Neural cell (in vitro differentiated cells): ENCODE results near the gene GEMIN4. TPM values are rescaled to one million over a fixed set of nuclear protein-coding genes. Genes with fewer than 3 reads are reported as not detected.
A peak's percentile ranks its signal among the peaks of the same experiment; 100 is the strongest.

Experiments
- H2AFZ ChIP-seq: fragments of 200-600, 300-800 bp; sonication (generic), shearing (Covaris generic); 2 replicates; pipeline ENCODE4 v1.6.0; 2014; ENCODE audit warnings: low read depth, mild to moderate bottlenecking, antibody characterized with exemption, low read length, moderate library complexity
- H3F3A ChIP-seq: fragments of 200-600 bp; shearing (Covaris generic); 2 replicates; pipeline ENCODE4 v1.6.1; 2016; ENCODE audit warnings: mild to moderate bottlenecking, moderate library complexity, mixed read lengths, antibody characterized with exemption, low read length; ENCODE audit not compliant: insufficient read depth, poor library complexity, severe bottlenecking
- H3K27ac ChIP-seq: fragments of 200-600, 300-800 bp; sonication (generic), shearing (Covaris generic); 2 replicates; pipeline ENCODE4 v1.5.1; 2014; ENCODE audit warnings: mild to moderate bottlenecking, low read length, moderate library complexity
- H3K27me3 ChIP-seq: fragments of 300-800, 200-600 bp; sonication (generic), shearing (Covaris generic); 2 replicates; pipeline ENCODE4 v1.6.0; 2014; ENCODE audit warnings: mild to moderate bottlenecking, low read depth, low read length, moderate library complexity; ENCODE audit not compliant: insufficient read depth
- H3K36me3 ChIP-seq: fragments of 300-800, 200-600 bp; sonication (generic), shearing (Covaris generic); 2 replicates; pipeline ENCODE4 v1.5.1; 2014; ENCODE audit warnings: mild to moderate bottlenecking, antibody characterized with exemption, low read length, moderate library complexity; ENCODE audit not compliant: insufficient read depth
- H3K4me2 ChIP-seq: fragments of 300-800, 200-600 bp; sonication (generic), shearing (Covaris generic); 2 replicates; pipeline ENCODE4 v1.6.0; 2014; ENCODE audit warnings: mild to moderate bottlenecking, low read length
- H3K4me3 ChIP-seq: fragments of 300-800, 200-600 bp; sonication (generic), shearing (Covaris generic); 2 replicates; pipeline ENCODE4 v1.5.1; 2014; ENCODE audit warnings: mild to moderate bottlenecking, low read length, moderate library complexity
- H3K79me2 ChIP-seq: fragments of 200-600 bp; shearing (Covaris generic); replicated peaks from 2 replicates; pipeline ENCODE4 v1.6.0; 2014; ENCODE audit warnings: mild to moderate bottlenecking, low read length, moderate library complexity; ENCODE audit not compliant: insufficient read depth
- H3K9ac ChIP-seq: fragments of 300-800, 200-600 bp; sonication (generic), shearing (Covaris generic); 2 replicates; pipeline ENCODE4 v1.6.1; 2016; ENCODE audit warnings: mild to moderate bottlenecking, low read length, mixed read lengths
- H3K9me2 ChIP-seq: fragments of 200-600 bp; shearing (Covaris generic); 2 replicates; pipeline ENCODE4 v1.6.1; 2016; ENCODE audit warnings: mild to moderate bottlenecking, low read length, mixed read lengths; ENCODE audit not compliant: insufficient read depth
- H3K9me3 ChIP-seq: fragments of 200-600, 300-800 bp; sonication (generic), shearing (Covaris generic); 2 replicates; pipeline ENCODE4 v1.6.1; 2016; ENCODE audit warnings: mild to moderate bottlenecking, mixed run types, low read length, moderate library complexity, mixed read lengths
- H4K20me1 ChIP-seq: fragments of 200-600 bp; shearing (Covaris generic); 2 replicates; pipeline ENCODE4 v1.6.1; 2016; ENCODE audit warnings: mild to moderate bottlenecking, mixed run types; ENCODE audit not compliant: insufficient read depth
- CTCF ChIP-seq: fragments of 450-650 bp; IDR thresholded peaks from 2 replicates; pipeline ENCODE4 v1.5.1; 2014; ENCODE audit warnings: antibody characterized with exemption, mild to moderate bottlenecking, moderate library complexity; ENCODE audit not compliant: poor library complexity, severe bottlenecking
- EP300 ChIP-seq: fragments of 450-650 bp; conservative IDR thresholded peaks from 2 replicates; pipeline ENCODE4 v1.6.1; 2014; ENCODE audit warnings: antibody characterized with exemption, mild to moderate bottlenecking, moderate library complexity; ENCODE audit not compliant: poor library complexity, severe bottlenecking
- EZH2 ChIP-seq: fragments of 200-600, 300-800 bp; shearing (Covaris generic), sonication (generic); IDR thresholded peaks from 2 replicates; pipeline ENCODE4 v1.6.1; 2014; ENCODE audit warnings: antibody characterized with exemption, low read length, borderline replicate concordance, mild to moderate bottlenecking; ENCODE audit not compliant: insufficient read depth, poor library complexity, severe bottlenecking
- MXI1 ChIP-seq: fragments of 450-650 bp; conservative IDR thresholded peaks from 2 replicates; pipeline ENCODE4 v1.6.1; 2014; ENCODE audit warnings: antibody characterized with exemption, mild to moderate bottlenecking; ENCODE audit not compliant: poor library complexity, severe bottlenecking
- POLR2AphosphoS5 ChIP-seq: IDR thresholded peaks from 2 replicates; pipeline ENCODE4 v1.6.1; 2012
- RAD21 ChIP-seq: fragments of 450-650 bp; conservative IDR thresholded peaks from 2 replicates; pipeline ENCODE4 v1.6.1; 2014; ENCODE audit warnings: antibody characterized with exemption, mild to moderate bottlenecking, moderate library complexity
- REST ChIP-seq: IDR thresholded peaks from 2 replicates; pipeline ENCODE4 v1.6.1; 2012; ENCODE audit warnings: borderline replicate concordance
- SMC3 ChIP-seq: fragments of 450-650 bp; conservative IDR thresholded peaks from 2 replicates; pipeline ENCODE4 v1.6.1; 2014; ENCODE audit warnings: antibody characterized with exemption, mild to moderate bottlenecking, moderate library complexity; ENCODE audit not compliant: poor library complexity
- TAF1 ChIP-seq: IDR thresholded peaks from 2 replicates; pipeline ENCODE4 v1.6.1; 2012; ENCODE audit warnings: low read depth
- polyA plus RNA-seq: library from polyadenylated mRNA; depleted of rRNA; stranded (reverse); fragments of >200 nt; gene quantifications from 2 replicates; pipeline ENCODE4 v1.2.3, GENCODE V29; 2014

The GEMIN4 gene
- polyA plus RNA-seq, 1 donor from 2014 or later = 4.5 TPM

GRCh38 chr17:732902-733720, 19.0 kb downstream of the GEMIN4 start:
- Histone ChIP-seq H3F3A (peaks cover 3% of the 10 kb centered on the region), H3K9ac (peak overlapping the region; percentile 79), H3K27me3 (no peaks in the 10 kb centered on the region), H3K79me2 (peaks cover 19% of the 10 kb centered on the region), H2AFZ (peak overlapping the region; percentile 4), H3K27ac (peak overlapping the region; percentile 58), H3K9me3 (no peaks in the 10 kb centered on the region), H3K36me3 (peaks cover 3% of the 10 kb centered on the region), H4K20me1 (no peaks in the 10 kb centered on the region), H3K9me2 (no peaks in the 10 kb centered on the region), H3K4me2 (peak overlapping the region; percentile 78), H3K4me3 (peak overlapping the region; percentile 86)
- TF ChIP-seq MXI1 (peak; percentile 73), EZH2 (no peak)

- TF ChIP-seq MXI1 = no peak
- no peak for TF ChIP-seq EP300
- no peak for TF ChIP-seq SMC3
- TF ChIP-seq RAD21 = no peak
- no peak for TF ChIP-seq POLR2AphosphoS5
- TF ChIP-seq EZH2 = no peak
- no peak for TF ChIP-seq TAF1
- no peak for TF ChIP-seq REST
- TF ChIP-seq CTCF = no peak
These were observed 19.8 kb downstream of the GEMIN4 start, which contains the start of gene TLCD3A for GRCh38 chr17:732067-732901. TLCD3A (plus strand) TSS chr17:732596; CDS start chr17:732648, 52 bp downstream.

More at GRCh38 chr17:732067-732901, 19.8 kb downstream of the GEMIN4 start, which contains the start of gene TLCD3A:
- Histone ChIP-seq H3K9ac (peak within 1 kb of the TSS; percentile 79), H4K20me1 (no peaks in the 10 kb centered on the region), H2AFZ (peak within 1 kb of the TSS; percentile 12), H3K27ac (peak within 1 kb of the TSS; percentile 60), H3F3A (peaks cover 3% of the 10 kb centered on the region), H3K27me3 (no peaks in the 10 kb centered on the region), H3K79me2 (peaks cover 19% of the 10 kb centered on the region), H3K4me3 (peak within 1 kb of the TSS; percentile 92), H3K36me3 (peaks cover 3% of the 10 kb centered on the region), H3K4me2 (peak within 1 kb of the TSS; percentile 78), H3K9me2 (no peaks in the 10 kb centered on the region), H3K9me3 (no peaks in the 10 kb centered on the region)
